ENCODE results near the gene ID1.

- TF ChIP-seq CTCF (IDR thresholded peaks at IDR 0.05) (no peak), ZFX (IDR thresholded peaks at IDR 0.05; ENCODE audit: borderline replicate concordance) (no peak)
Observed at GRCh38 chr20:31607640-31608250, 2.7 kb downstream of the ID1 start.
